HepG2 (cell line): ENCODE measurements around the gene WDR48. TPM values are rescaled to one million over a fixed set of nuclear protein-coding genes. Genes with fewer than 3 reads are reported as not detected.

Experiments
- AGO1 ChIP-seq: fragments of 200-400 bp; formaldehyde crosslinking; IDR thresholded peaks from 2 replicates; pipeline ENCODE4 v1.6.1; 2017; ENCODE audit warnings: mild to moderate bottlenecking, low read depth, low read length, moderate library complexity; ENCODE audit not compliant: poor library complexity, severe bottlenecking
- ATAD3A ChIP-seq: sonication (generic); formaldehyde crosslinking; IDR thresholded peaks from 2 replicates; pipeline ENCODE4 v1.4.0; 2020; ENCODE audit warnings: missing genetic modification reagents
- CBX5 ChIP-seq: sonication (generic); formaldehyde crosslinking; IDR thresholded peaks from 2 replicates; pipeline ENCODE4 v1.4.0; 2020; ENCODE audit warnings: missing genetic modification reagents, borderline replicate concordance
- DDIT3 ChIP-seq: sonication (generic); formaldehyde crosslinking; IDR thresholded peaks from 2 replicates; pipeline ENCODE4 v1.4.0; 2020; ENCODE audit warnings: mild to moderate bottlenecking, missing genetic modification reagents
- ISX ChIP-seq: sonication (generic); formaldehyde crosslinking; conservative IDR thresholded peaks from 2 replicates; pipeline ENCODE4 v1.5.0; 2020; ENCODE audit warnings: missing genetic modification reagents
- TRIM24 ChIP-seq: sonication (generic); formaldehyde crosslinking; IDR thresholded peaks from 2 replicates; pipeline ENCODE4 v1.8.0; 2022; ENCODE audit warnings: mild to moderate bottlenecking, missing genetic modification reagents
- ZNF337 ChIP-seq: sonication (generic); formaldehyde crosslinking; IDR thresholded peaks from 2 replicates; pipeline ENCODE4 v1.5.1; 2020; ENCODE audit warnings: missing genetic modification reagents, low read depth, mild to moderate bottlenecking, borderline replicate concordance
- ZNF432 ChIP-seq: sonication (generic); formaldehyde crosslinking; IDR thresholded peaks from 2 replicates; pipeline ENCODE4 v1.5.0; 2020; ENCODE audit warnings: missing genetic modification reagents, mild to moderate bottlenecking, borderline replicate concordance
- ZNF543 ChIP-seq: sonication (generic); formaldehyde crosslinking; IDR thresholded peaks from 2 replicates; pipeline ENCODE4 v1.4.0; 2020; ENCODE audit warnings: mild to moderate bottlenecking, missing genetic modification reagents
- polyA plus RNA-seq, 8 experiments: library from polyadenylated mRNA; depleted of rRNA in 3 of 8; stranded (reverse) in 7 of 8; unstranded in 1 of 8; fragments of >200 nt; fragmentation: Illumina TruSeq in 4 of 8; extraction: Trizol in 4 of 8; gene quantifications; 2 replicates each; pipeline versions ENCODE4 v1.2.1 to v1.2.3, GENCODE V29; 2011 to 2016; ENCODE audit warnings: low read depth in 4 of 8, missing spikeins in 1 of 8, mixed read lengths in 1 of 8; ENCODE audit not compliant: insufficient read depth in 1 of 8
- total RNA-seq, 5 experiments: library from RNA; depleted of rRNA; stranded (reverse); fragments of >200 nt; fragmentation: Illumina TruSeq; extraction: Trizol; gene quantifications; 2 replicates each; pipeline ENCODE4 v1.2.3, GENCODE V29; 2016; ENCODE audit warnings: low read depth in 1 of 5
- TF ChIP-seq, protein P1 (sequence below): sonication (generic); formaldehyde crosslinking; IDR thresholded peaks from 2 replicates; pipeline ENCODE4 v1.4.0; 2020; ENCODE audit warnings: mild to moderate bottlenecking, missing genetic modification reagents

Gene WDR48
- total and polyA plus RNA-seq, 2 of the 13 experiments (the other 11 are each of a cell fraction or from before 2014, with no cell fraction given) = 29.2 to 31.2 TPM

DNA sequence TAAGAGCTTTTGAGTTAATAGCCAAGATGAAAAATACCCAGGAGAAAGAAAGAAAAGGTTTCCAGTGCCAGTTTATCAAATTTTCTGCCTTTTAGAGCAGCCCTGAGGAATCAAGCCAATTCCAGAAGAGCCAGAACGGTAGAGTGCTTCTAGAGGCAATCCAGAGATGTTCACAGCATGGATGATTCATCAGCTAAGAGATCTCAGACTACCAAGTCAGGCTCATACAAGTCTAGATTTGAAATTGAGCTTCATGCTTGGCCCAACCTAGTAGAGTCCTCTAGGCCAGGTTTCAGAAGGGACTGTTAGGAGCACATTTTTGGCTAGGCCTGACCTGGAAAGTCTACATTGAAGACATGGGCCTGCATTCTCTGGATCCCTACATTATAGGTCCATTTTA lies 15.5 kb downstream of the WDR48 start (continued):
- TF ChIP-seq, protein P1, sequence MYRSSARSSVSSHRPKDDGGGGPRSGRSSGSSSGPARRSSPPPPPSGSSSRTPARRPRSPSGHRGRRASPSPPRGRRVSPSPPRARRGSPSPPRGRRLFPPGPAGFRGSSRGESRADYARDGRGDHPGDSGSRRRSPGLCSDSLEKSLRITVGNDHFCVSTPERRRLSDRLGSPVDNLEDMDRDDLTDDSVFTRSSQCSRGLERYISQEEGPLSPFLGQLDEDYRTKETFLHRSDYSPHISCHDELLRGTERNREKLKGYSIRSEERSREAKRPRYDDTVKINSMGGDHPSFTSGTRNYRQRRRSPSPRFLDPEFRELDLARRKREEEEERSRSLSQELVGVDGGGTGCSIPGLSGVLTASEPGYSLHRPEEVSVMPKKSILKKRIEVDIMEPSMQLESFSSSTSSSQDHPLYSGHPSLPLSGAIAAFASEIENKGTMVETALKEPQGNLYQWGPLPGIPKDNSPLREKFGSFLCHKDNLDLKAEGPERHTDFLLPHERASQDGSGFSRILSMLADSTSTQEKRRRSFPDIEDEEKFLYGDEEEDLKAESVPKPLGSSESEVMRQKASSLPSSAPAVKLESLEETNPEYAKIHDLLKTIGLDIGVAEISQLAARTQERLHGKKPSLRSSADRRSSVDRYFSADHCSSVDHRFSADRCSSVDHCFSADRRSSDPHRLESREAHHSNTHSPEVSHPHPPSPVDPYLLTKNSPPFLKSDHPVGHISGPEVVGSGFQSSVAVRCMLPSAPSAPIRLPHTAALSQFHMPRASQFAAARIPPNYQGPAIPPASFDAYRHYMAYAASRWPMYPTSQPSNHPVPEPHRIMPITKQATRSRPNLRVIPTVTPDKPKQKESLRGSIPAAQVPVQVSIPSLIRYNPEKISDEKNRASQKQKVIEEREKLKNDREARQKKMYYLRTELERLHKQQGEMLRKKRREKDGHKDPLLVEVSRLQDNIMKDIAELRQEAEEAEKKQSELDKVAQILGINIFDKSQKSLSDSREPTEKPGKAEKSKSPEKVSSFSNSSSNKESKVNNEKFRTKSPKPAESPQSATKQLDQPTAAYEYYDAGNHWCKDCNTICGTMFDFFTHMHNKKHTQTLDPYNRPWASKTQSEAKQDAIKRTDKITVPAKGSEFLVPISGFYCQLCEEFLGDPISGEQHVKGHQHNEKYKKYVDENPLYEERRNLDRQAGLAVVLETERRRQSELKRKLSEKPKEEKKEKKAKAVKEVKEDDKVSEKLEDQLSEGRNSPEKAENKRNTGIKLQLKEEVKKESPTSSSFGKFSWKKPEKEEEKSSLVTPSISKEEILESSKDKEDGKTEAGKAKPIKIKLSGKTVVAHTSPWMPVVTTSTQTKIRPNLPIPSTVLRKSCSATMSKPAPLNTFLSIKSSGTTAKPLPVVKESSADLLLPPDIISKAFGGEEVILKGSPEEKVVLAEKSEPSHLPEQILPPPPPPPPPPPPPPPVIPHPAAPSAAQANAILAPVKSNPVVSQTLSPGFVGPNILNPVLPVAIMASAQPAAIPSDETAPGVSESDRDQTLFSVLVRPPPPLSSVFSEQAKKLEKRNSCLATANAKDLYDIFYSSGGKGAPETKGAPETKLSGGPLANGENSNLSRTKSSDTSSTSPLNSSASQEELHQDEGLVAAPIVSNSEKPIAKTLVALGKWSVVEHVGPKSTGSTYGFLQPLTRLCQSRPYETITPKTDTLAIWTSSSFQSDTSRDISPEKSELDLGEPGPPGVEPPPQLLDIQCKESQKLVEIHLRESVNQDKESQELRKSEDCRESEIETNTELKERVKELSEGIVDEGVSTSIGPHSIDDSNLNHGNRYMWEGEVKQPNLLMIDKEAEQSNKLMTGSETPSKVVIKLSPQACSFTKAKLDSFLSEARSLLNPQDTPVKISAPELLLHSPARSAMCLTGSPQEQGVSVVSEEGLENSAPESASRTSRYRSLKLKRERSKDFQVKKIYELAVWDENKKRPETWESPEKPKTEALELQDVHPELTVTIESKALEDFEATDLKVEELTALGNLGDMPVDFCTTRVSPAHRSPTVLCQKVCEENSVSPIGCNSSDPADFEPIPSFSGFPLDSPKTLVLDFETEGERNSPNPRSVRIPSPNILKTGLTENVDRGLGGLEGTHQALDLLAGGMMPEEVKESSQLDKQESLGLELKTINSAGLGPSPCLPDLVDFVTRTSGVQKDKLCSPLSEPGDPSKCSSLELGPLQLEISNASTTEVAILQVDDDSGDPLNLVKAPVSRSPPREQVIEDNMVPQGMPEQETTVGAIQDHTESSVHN (CRISPR knock-in tag) = no peak
- TF ChIP-seq CBX5 (CRISPR knock-in tag) = no peak
- TF ChIP-seq ZNF543 (CRISPR knock-in tag) = no peak
- no peak for TF ChIP-seq TRIM24 (CRISPR knock-in tag)
- no peak for TF ChIP-seq DDIT3
- no peak for TF ChIP-seq AGO1
- TF ChIP-seq ATAD3A = no peak
- no peak for TF ChIP-seq ZNF432 (CRISPR knock-in tag)
- TF ChIP-seq ISX (CRISPR knock-in tag) = no peak
- no peak for TF ChIP-seq ZNF337
